Lower lobe of right lung (tissue), 2 donors: Measurements from ENCODE around the gene EIF4H. TPM values are rescaled to one million over a fixed set of nuclear protein-coding genes. Genes with fewer than 3 reads are reported as not detected.

Experiments used
- ATAC-seq, 2 donors: fragments of 200-7000 bp; cut with Tn5 transposase; one replicate each; pipeline ENCODE4 v1.9.1; 2020 to 2022; ENCODE audit warnings: mild to moderate bottlenecking in 2 of 2, moderate library complexity in 2 of 2
- DNase-seq: peaks from one replicate; pipeline ENCODE4 v3.0.0-alpha.2; 2020
- H3K27ac ChIP-seq: fragments of 200-600 bp; one replicate; pipeline ENCODE4 v1.8.0; 2022
- H3K27me3 ChIP-seq: fragments of 200-600 bp; one replicate; pipeline ENCODE4 v1.8.0; 2022; ENCODE audit warnings: low read depth
- H3K36me3 ChIP-seq: fragments of 200-600 bp; one replicate; pipeline ENCODE4 v1.8.0; 2022; ENCODE audit warnings: mild to moderate bottlenecking
- H3K4me1 ChIP-seq: fragments of 200-600 bp; one replicate; pipeline ENCODE4 v1.8.0; 2022
- H3K4me3 ChIP-seq: fragments of 200-600 bp; one replicate; pipeline ENCODE4 v1.8.0; 2022; ENCODE audit warnings: mild to moderate bottlenecking
- H3K9me3 ChIP-seq: fragments of 200-600 bp; one replicate; pipeline ENCODE4 v1.8.0; 2022
- CTCF ChIP-seq: fragments of 200-600 bp; IDR thresholded peaks from one replicate; pipeline ENCODE4 v1.8.0; 2022; ENCODE audit warnings: antibody characterized with exemption, mild to moderate bottlenecking
- intact Hi-C: fragments of 100-400 bp; cut with DNase I; formaldehyde crosslinking; loops from one replicate; pipeline ENCODE4 v1.11.0; 2022
- total RNA-seq: library from RNA; stranded (reverse); fragmentation: NEBNext Ultra II Directional; extraction: Animal tissue kit (Norgen Biotek cat#: 25700); gene quantifications from one replicate; pipeline ENCODE4 v1.2.1, GENCODE V29; 2021
- donor health status: DM: no; HTN: yes; CAD: no; lungs with severe emphysema.

The EIF4H gene
- total RNA-seq, 1 donor from 2014 or later: 210 TPM

- H3K27ac ChIP-seq: no peak overlapping the region
- intact Hi-C loops: no loop called here
- TF ChIP-seq CTCF: no peak
Measured at GRCh38 chr7:74181821-74182220, 7.7 kb downstream of the EIF4H start.

GRCh38 chr7:74182453-74183090, 8.4 kb downstream of the EIF4H start:
- peak; percentile 36 to 44 for ATAC-seq

More at GRCh38 chr7:74181821-74182220, 7.7 kb downstream of the EIF4H start:
- DNase-seq: no peak
- no peaks in the 10 kb centered on the region for H3K9me3 ChIP-seq
- no peak overlapping the region for H3K4me3 ChIP-seq
- ATAC-seq: no peak
- H3K4me1 ChIP-seq: peaks cover 99% of the 10 kb centered on the region
- no peaks in the 10 kb centered on the region for H3K27me3 ChIP-seq
- peaks cover 33% of the 10 kb centered on the region for H3K36me3 ChIP-seq

GRCh38 chr7:74183142-74183541, 9.0 kb downstream of the EIF4H start:
- Histone ChIP-seq H3K27ac (no peak overlapping the region), H3K4me3 (no peak overlapping the region), H3K27me3 (no peaks in the 10 kb centered on the region), H3K36me3 (peaks cover 33% of the 10 kb centered on the region), H3K9me3 (no peaks in the 10 kb centered on the region), H3K4me1 (peaks cover 99% of the 10 kb centered on the region)
- no peak for DNase-seq
- ATAC-seq: no peak
- TF ChIP-seq CTCF: no peak
- intact Hi-C loops: no loop called here

More at GRCh38 chr7:74182453-74183090, 8.4 kb downstream of the EIF4H start:
- Histone ChIP-seq H3K36me3 (peaks cover 31% of the 10 kb centered on the region), H3K9me3 (no peaks in the 10 kb centered on the region), H3K4me1 (peaks cover 99% of the 10 kb centered on the region), H3K27ac (no peak overlapping the region), H3K4me3 (no peak overlapping the region), H3K27me3 (no peaks in the 10 kb centered on the region)
- DNase-seq: no peak
- intact Hi-C loops: no loop called here
- TF ChIP-seq CTCF: no peak

GRCh38 chr7:74183653-74184450, 9.7 kb downstream of the EIF4H start:
- Histone ChIP-seq H3K36me3 (peaks cover 33% of the 10 kb centered on the region), H3K9me3 (no peaks in the 10 kb centered on the region), H3K4me3 (no peak overlapping the region), H3K4me1 (peaks cover 99% of the 10 kb centered on the region), H3K27ac (no peak overlapping the region), H3K27me3 (no peaks in the 10 kb centered on the region)
- TF ChIP-seq CTCF: no peak
- intact Hi-C loops: no loop called here
- DNase-seq (no peak), ATAC-seq (peak in 1 of 2 donors; percentile 7)

- Histone ChIP-seq H3K36me3 (peaks cover 33% of the 10 kb centered on the region), H3K27ac (no peak overlapping the region), H3K4me1 (peaks cover 89% of the 10 kb centered on the region), H3K9me3 (no peaks in the 10 kb centered on the region), H3K27me3 (no peaks in the 10 kb centered on the region), H3K4me3 (no peak overlapping the region)
- TF ChIP-seq CTCF: no peak
- ATAC-seq (no peak), DNase-seq (no peak)
- intact Hi-C loops: no loop called here
Measured at GRCh38 chr7:74185016-74185415, 10.9 kb downstream of the EIF4H start.
